Activated naive CD8-positive, alpha-beta T cell treated with anti-CD3 and anti-CD28 coated beads, Interleukin-2, amount 10 ng/mL, durations not matched to agents 7 days and 5 days (primary cell): ENCODE measurements around the gene CARD11. TPM values are rescaled to one million over a fixed set of nuclear protein-coding genes. Genes with fewer than 3 reads are reported as not detected.
"Not testable (repeated sequence)": the region's sequence is repeated elsewhere in the genome, so short reads cannot be mapped to it uniquely, and the experiment has no call there.

ENCODE experiments used
- ATAC-seq: fragments of 150-1000 bp; cut with Tn5 transposase; one replicate; pipeline ENCODE4 v1.10.0; 2021; ENCODE audit warnings: low read depth, moderate library complexity
- POLR2A ChIA-PET: fragments of 350-600 bp; sonication (Branson Sonifier 250); formaldehyde crosslinking; loops from one replicate; lab custom pipeline; 2021; ENCODE audit warnings: antibody characterized with exemption; lab: Charles Lee
- DNase-seq: peaks from one replicate; pipeline ENCODE4 v3.0.0; 2021
- H3K27ac Mint-ChIP-seq: one replicate; pipeline ENCODE4 v1.8.0; 2022; ENCODE audit warnings: mild to moderate bottlenecking, mixed read lengths
- H3K27me3 Mint-ChIP-seq: one replicate; pipeline ENCODE4 v1.8.0; 2022; ENCODE audit warnings: mild to moderate bottlenecking, moderate library complexity, mixed read lengths
- H3K36me3 Mint-ChIP-seq: one replicate; pipeline ENCODE4 v1.8.0; 2021; ENCODE audit warnings: mild to moderate bottlenecking, mixed read lengths
- H3K4me1 Mint-ChIP-seq: one replicate; pipeline ENCODE4 v1.8.0; 2021; ENCODE audit warnings: mixed read lengths
- H3K4me3 Mint-ChIP-seq: one replicate; pipeline ENCODE4 v1.8.0; 2022; ENCODE audit warnings: mild to moderate bottlenecking, moderate library complexity, mixed read lengths
- H3K9me3 Mint-ChIP-seq: one replicate; pipeline ENCODE4 v1.8.0; 2021; ENCODE audit warnings: mixed read lengths
- total RNA-seq, 2 experiments: library from RNA; stranded (reverse); gene quantifications; one replicate each; pipeline ENCODE4 v1.2.3, GENCODE V29; 2021

CARD11 gene
- total RNA-seq, 2 experiments from 2014 or later = 140 to 151 TPM

DNA sequence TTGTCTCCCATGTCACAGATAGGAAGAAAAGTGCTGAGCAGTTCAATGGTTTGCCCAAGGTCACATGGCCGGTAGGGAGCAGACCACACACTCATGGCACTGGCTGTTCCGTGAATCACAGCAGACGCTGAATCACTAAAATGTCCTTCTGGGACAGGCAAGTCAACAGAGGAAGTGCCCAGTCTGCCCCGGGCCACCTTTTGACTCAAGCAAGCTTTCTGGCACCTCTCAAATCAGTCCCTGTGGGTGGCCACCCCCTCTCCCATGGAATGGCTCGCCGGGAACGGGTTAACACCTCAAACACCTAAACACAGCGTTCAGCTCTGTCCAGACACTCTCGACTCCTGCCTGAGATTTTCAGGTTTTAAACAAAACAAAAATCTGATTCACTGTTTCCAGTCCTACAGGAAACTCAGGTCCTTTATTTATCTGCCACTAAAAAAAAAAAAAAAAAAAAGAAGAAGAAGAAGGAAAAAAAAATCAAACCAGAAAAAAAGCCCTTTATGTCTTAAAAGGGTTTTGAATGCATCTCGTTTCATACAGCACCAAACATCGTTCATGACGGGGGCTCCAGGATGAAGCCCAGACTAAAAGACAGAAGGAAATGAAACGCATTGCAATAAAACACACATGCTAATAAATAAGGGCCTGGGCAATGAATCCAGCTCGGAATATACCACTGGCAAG lies 15.5 kb downstream of the CARD11 start:
- H3K27me3 Mint-ChIP-seq = no peaks in the 10 kb centered on the region
- POLR2A ChIA-PET = interaction anchor here (0.7 kb wide), 1 partner anchor 151 kb away, joined by 5 read pairs; no protein-coding TSS in a partner anchor
- peaks cover 30% of the 10 kb centered on the region for H3K4me1 Mint-ChIP-seq
- peaks cover 17% of the 10 kb centered on the region for H3K9me3 Mint-ChIP-seq
- ATAC-seq (no peak), DNase-seq (peak; percentile 35)
- peak overlapping the region; percentile 5 for H3K4me3 Mint-ChIP-seq
- peak overlapping the region; percentile 19 for H3K27ac Mint-ChIP-seq
- H3K36me3 Mint-ChIP-seq = peaks cover 69% of the 10 kb centered on the region

DNA sequence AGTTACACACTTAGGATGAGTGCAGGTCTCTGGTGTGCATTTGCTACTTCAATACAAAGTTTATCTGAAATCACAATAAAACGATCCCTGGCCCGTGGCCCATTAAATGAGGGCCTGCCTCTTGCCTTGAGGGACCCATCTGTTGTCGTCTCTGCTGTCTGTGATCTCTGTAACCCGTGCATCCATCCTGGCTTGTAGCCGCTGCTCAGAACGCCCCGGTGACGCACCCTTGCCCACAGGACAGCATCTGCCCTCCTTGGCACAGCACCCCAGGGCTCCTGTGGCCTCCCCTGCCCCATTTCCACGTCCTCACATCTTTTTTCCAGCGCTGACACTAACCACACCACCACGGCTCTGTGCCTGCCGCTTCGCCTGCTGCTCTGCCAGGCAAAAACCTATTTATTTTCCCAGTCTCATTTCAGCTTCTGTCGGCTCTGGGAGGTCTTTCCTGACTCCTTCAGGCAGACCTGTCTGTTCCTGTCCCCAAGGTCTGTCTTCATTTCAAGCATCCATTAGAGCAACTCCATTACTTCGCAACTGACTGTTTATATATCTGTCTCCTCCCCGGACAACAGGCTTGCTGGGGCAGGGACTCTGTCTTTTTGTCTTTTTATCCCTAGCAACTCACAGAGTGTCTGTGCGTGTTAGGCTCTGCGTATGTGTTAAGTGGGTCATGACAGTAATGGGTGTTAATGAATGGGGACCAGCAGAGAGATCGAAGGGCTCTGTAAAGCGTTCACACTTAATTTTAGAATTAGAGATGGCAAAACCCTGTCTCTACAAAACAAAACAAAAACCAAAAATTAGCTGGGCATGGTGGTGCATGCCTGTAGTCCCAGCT lies 16.4 kb downstream of the CARD11 start:
- Mint-ChIP-seq H3K36me3 (peaks cover 72% of the 10 kb centered on the region), H3K27ac (peak overlapping the region; percentile 50), H3K4me3 (no peak overlapping the region), H3K4me1 (peaks cover 25% of the 10 kb centered on the region), H3K9me3 (peaks cover 19% of the 10 kb centered on the region), H3K27me3 (no peaks in the 10 kb centered on the region)
- POLR2A ChIA-PET = no interaction called here
- ATAC-seq (no peak), DNase-seq (peak; percentile 17)

DNA sequence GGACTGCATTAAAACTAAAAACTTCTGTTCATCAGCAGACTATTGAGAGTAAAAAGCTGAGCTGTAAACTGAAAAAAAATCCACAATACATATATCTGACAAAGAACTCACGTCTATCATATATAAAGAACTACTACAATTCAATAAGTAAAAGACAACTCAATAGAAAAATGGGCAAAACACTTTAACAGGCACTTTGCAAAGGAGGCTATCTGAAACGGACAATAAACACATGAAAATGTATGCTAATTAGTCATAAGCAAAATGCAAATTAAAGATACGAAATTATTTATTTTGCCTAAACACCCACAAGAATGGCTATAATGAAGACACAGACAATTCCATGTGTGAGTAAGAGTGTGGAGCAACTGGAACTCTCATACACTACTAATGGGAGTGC lies 18.1 kb downstream of the CARD11 start:
- H3K9me3 Mint-ChIP-seq = peaks cover 29% of the 10 kb centered on the region
- no peak for DNase-seq
- H3K27ac Mint-ChIP-seq = no peak overlapping the region
- POLR2A ChIA-PET = no interaction called here
- peaks cover 25% of the 10 kb centered on the region for H3K4me1 Mint-ChIP-seq
- no peak for ATAC-seq
- no peak overlapping the region for H3K4me3 Mint-ChIP-seq
- no peaks in the 10 kb centered on the region for H3K27me3 Mint-ChIP-seq
- H3K36me3 Mint-ChIP-seq = peaks cover 73% of the 10 kb centered on the region

DNA sequence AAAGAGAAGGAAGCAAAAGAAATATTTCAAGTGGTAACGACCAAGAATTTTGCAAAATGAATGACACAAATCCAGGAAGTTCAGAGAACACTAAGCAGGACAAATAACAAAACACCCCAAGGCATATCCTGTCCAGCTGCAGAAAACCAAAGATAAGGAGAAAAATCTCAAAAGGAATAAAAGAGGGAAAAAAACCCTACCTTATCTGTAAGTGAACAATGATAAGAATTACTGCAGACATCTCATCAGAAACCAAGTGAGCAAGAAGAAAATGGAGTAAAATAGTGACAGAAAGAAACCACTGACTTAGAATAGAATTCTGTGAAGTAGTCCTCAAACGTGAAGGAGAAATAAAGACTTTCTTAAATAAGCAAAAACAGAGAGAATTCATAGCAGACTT lies 21.8 kb downstream of the CARD11 start:
- H3K9me3 Mint-ChIP-seq = peaks cover 34% of the 10 kb centered on the region
- H3K27me3 Mint-ChIP-seq = no peaks in the 10 kb centered on the region
- no peak for ATAC-seq
- H3K27ac Mint-ChIP-seq = no peak overlapping the region
- H3K36me3 Mint-ChIP-seq = peaks cover 72% of the 10 kb centered on the region
- DNase-seq = no peak
- POLR2A ChIA-PET = no interaction called here
- H3K4me3 Mint-ChIP-seq = no peak overlapping the region
- H3K4me1 Mint-ChIP-seq = peaks cover 17% of the 10 kb centered on the region

DNA sequence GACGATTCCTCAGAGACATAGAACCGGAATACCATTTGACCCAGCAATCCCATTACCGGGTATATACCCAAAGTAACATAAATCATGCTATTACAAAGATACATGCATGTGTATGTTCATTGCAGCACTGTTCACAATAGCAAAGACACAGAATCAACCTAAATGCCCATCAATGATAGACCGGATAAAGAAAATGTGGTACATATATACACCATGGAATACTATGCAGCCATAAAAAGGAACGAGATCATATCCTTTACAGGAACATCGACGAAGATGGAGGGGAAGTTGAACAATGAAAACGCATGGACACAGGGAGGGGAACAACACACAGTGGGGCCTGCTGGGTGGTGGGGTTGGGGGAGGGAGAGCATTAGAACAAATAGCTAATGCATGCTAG lies 22.4 kb downstream of the CARD11 start:
- Mint-ChIP-seq H3K4me1 (peaks cover 17% of the 10 kb centered on the region), H3K36me3 (peaks cover 69% of the 10 kb centered on the region), H3K9me3 (peaks cover 34% of the 10 kb centered on the region), H3K27ac (peak overlapping the region; percentile 50)
- not testable (repeated sequence) for DNase-seq, ATAC-seq, H3K27me3 Mint-ChIP-seq, H3K4me3 Mint-ChIP-seq
- POLR2A ChIA-PET = interaction anchor here (0.9 kb wide), 1 partner anchor 24 kb away, joined by 4 read pairs; no protein-coding TSS in a partner anchor

DNA sequence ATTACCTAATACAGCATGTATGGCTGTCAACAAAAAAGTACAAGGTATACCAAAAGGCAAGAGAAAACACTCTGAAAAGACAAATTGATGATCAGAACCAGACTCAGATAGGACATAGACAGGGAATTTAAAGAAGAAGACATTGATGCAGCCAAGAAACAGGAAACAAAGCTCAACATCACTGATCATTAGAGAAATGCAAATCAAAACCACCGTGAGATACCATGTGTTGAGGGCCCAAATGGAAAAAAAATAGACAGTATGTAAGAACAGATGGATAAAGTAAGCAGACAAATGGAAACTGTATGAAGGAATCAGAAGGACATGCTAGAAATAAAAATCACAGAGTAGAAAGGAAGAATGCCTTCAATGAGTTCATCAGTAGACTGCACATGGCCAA lies 23.3 kb downstream of the CARD11 start:
- peaks cover 19% of the 10 kb centered on the region for H3K4me1 Mint-ChIP-seq
- H3K9me3 Mint-ChIP-seq = peaks cover 30% of the 10 kb centered on the region
- no peak overlapping the region for H3K27ac Mint-ChIP-seq
- no peak overlapping the region for H3K4me3 Mint-ChIP-seq
- no peaks in the 10 kb centered on the region for H3K27me3 Mint-ChIP-seq
- no peak for ATAC-seq
- peaks cover 66% of the 10 kb centered on the region for H3K36me3 Mint-ChIP-seq
- POLR2A ChIA-PET = interaction anchor here (0.9 kb wide), 1 partner anchor 23 kb away, joined by 4 read pairs; no protein-coding TSS in a partner anchor
- DNase-seq = no peak

DNA sequence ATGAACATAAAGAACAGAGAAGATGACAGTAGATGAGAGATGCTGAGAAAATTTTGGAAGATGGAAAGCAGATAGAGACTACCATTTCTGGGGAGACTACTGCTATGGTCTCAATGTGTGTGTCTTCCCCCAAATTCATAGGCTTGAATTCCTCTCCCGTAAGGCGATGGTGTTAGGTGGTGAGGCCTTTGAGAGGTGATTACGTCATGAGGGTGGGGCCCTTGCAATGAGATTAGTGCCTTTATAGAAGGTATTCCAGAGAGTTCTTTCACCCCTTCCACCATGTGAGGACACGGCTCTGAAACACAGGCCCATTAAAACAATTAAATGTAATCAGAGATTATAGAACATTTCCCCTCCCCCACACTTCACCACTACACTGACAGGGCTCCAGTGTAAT lies 23.9 kb downstream of the CARD11 start:
- Mint-ChIP-seq H3K9me3 (peaks cover 26% of the 10 kb centered on the region), H3K36me3 (peaks cover 66% of the 10 kb centered on the region), H3K4me3 (no peak overlapping the region), H3K4me1 (peaks cover 22% of the 10 kb centered on the region), H3K27ac (no peak overlapping the region), H3K27me3 (no peaks in the 10 kb centered on the region)
- no peak for ATAC-seq
- POLR2A ChIA-PET = no interaction called here
- no peak for DNase-seq

DNA sequence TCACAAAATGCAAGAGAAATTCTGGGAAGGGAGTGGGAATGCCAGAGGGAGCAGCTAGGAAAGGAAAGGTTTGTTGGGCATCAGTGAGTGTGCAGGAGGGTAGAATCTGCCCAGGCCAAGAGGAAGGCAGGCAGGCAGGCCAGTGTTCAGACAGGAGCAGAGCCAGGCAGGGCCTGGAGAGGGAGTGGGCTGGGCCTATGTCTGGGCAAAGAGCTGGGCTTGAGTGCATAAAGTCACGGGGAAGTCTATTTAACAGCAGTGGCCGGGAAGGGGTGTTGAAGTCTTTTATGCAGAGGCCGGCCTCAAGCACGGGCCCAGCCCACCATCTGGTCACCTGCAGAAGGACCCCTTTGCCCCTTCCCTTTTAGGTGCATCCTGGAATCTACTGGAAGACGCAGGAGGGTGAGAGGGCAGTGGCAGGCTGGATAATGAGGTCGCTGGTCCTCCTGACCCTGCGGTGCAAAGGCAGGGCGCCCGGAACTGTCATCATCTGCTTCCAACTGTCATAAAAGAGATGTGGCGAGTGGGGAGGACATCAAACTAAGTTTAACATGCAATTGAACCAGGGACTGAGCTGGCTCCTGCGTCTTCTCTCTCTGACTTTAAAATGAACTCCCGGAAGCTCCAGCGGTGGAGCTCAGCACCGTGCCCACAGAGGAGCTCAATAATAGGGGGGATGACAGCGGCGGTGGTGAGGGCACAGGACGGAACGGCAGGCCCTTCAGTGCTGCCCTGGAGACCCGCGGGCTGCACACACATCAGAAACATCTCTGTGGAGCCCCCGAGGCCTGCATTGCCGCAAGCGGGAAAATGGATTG lies 29.5 kb downstream of the CARD11 start:
- H3K4me1 Mint-ChIP-seq = peaks cover 31% of the 10 kb centered on the region
- no peak for ATAC-seq

DNA sequence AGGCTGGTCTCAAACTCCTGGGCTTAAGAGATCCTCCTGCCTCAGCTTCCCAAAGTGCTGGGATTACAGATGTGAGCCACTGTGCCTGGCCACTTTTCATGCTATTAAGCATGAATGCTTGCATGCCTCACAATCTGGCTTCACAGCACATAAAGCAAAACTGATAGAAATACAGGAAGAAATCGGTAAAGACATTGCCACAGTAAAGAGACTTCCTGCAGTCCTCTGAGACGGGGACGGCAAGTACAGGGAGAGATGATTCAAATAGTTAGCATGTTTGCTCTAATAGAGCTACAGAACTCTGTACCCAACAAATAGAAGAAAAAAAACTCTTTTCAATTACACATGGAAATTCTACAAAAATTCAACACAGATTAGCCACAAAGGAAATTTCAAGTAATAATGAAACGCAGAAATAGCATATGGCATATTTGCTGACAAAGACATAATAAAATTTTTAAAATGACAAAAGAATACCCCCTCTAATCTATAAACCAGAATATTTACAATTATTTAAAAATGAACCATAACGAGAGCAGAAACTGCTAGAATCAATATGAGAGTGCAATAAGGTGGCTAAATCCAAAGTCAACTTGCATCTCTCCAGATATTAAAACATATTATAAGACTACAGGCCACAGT lies 32.3 kb downstream of the CARD11 start:
- POLR2A ChIA-PET = interaction anchor here (0.8 kb wide), 1 partner anchor 32 kb away, joined by 3 read pairs; no protein-coding TSS in a partner anchor
- Mint-ChIP-seq H3K4me3 (peak overlapping the region; percentile 62), H3K4me1 (peaks cover 45% of the 10 kb centered on the region)

More for the DNA sequence above, 29.5 kb downstream of the CARD11 start:
- POLR2A ChIA-PET = interaction anchor here (1.0 kb wide), 1 partner anchor 27 kb away, joined by 3 read pairs; no protein-coding TSS in a partner anchor
- Mint-ChIP-seq H3K27ac (peak overlapping the region; percentile 42), H3K4me3 (no peak overlapping the region), H3K9me3 (no peaks in the 10 kb centered on the region), H3K27me3 (no peaks in the 10 kb centered on the region), H3K36me3 (peaks cover 43% of the 10 kb centered on the region)
- DNase-seq = peak; percentile 15

DNA sequence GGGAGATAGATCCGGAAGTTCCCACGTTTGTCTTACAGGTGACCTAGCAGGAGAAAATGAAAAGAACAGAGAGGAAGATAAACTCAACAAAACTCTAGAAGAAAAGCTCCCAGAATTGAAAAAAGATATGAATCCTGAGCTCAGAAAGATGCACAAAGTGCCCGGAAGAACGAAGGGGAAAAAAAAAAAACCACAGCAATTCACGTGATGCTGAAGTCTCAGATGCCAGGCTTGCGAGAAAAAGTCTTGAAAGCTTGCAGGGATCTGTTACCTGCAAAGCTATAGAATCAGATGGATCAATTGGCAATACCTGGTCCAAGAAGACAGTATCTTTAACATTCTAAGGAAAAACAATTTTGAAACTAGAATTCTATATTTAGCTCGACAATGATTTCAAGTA lies 33.5 kb downstream of the CARD11 start:
- Mint-ChIP-seq H3K9me3 (no peaks in the 10 kb centered on the region), H3K27ac (peak overlapping the region; percentile 76), H3K36me3 (peaks cover 57% of the 10 kb centered on the region), H3K27me3 (no peaks in the 10 kb centered on the region), H3K4me1 (peaks cover 40% of the 10 kb centered on the region), H3K4me3 (peak overlapping the region; percentile 62)
- DNase-seq (no peak), ATAC-seq (no peak)
- POLR2A ChIA-PET = interaction anchor here (0.7 to 0.8 kb wide), 3 partner anchors 14 to 31 kb away, joined by 3 to 4 read pairs (median 3); no protein-coding TSS in a partner anchor

More for the DNA sequence above, 32.3 kb downstream of the CARD11 start:
- H3K36me3 Mint-ChIP-seq = peaks cover 59% of the 10 kb centered on the region
- H3K9me3 Mint-ChIP-seq = no peaks in the 10 kb centered on the region
- no peak for DNase-seq
- peak; percentile 75 for ATAC-seq
- no peaks in the 10 kb centered on the region for H3K27me3 Mint-ChIP-seq
- H3K27ac Mint-ChIP-seq = peak overlapping the region; percentile 43

DNA sequence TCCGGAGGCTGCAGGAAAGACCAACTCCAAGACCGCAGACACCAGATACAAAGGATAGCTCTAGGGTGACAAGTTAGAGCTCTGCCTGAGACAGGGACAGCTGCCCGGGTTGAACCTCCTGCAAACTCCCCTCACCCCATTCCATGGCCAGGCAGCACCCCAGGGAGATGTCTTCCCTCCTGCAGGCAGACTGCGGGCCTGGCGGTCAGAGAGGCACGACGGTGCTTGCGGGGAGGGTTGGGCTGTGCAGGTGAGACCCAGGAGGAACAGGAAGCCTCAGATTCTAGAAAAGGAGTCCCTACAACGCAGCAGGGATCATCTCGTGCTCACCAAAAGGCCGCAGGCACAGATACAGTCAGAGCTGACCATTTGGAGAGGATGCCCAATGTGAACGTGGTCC lies 34.6 kb downstream of the CARD11 start:
- Mint-ChIP-seq H3K4me1 (peaks cover 38% of the 10 kb centered on the region), H3K9me3 (no peaks in the 10 kb centered on the region), H3K36me3 (peaks cover 48% of the 10 kb centered on the region), H3K4me3 (no peak overlapping the region), H3K27ac (no peak overlapping the region), H3K27me3 (no peaks in the 10 kb centered on the region)
- no peak for DNase-seq
- POLR2A ChIA-PET = interaction anchor here (0.6 kb wide), 1 partner anchor 82 kb away, joined by 3 read pairs; no protein-coding TSS in a partner anchor
- no peak for ATAC-seq

DNA sequence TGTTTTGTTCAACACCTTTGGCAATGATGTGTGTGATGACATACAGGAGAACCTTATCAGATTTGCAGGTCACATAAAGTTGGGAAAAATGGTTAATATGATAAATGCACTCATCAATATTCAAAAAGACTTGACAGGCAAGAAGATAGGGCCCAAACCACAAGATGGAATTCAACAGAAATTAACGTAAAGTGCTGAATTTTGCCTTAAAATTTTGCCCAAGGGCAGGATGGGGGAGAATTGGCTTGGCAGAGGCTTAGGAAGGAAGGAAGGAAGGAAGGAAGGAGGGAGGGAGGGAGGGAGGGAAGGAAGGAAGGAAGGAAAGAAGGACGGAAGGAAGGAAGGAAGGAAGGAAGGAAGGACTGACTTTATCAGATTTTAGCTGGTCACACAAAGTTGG lies 35.3 kb downstream of the CARD11 start:
- H3K36me3 Mint-ChIP-seq = peaks cover 49% of the 10 kb centered on the region
- ATAC-seq = no peak
- H3K27me3 Mint-ChIP-seq = no peaks in the 10 kb centered on the region
- no peaks in the 10 kb centered on the region for H3K9me3 Mint-ChIP-seq
- DNase-seq = no peak
- H3K27ac Mint-ChIP-seq = peak overlapping the region; percentile 69
- POLR2A ChIA-PET = interaction anchor here (0.6 kb wide), 1 partner anchor 81 kb away, joined by 3 read pairs; no protein-coding TSS in a partner anchor
- no peak overlapping the region for H3K4me3 Mint-ChIP-seq
- peaks cover 38% of the 10 kb centered on the region for H3K4me1 Mint-ChIP-seq
